ENCODE measurements around the gene IGFBP1. TPM values are rescaled to one million over a fixed set of nuclear protein-coding genes. Genes with fewer than 3 reads are reported as not detected.
A peak's percentile ranks its signal among the peaks of the same experiment; 100 is the strongest.

IGFBP1 gene
- total RNA-seq, 2 experiments from 2014 or later, result not detected

DNA sequence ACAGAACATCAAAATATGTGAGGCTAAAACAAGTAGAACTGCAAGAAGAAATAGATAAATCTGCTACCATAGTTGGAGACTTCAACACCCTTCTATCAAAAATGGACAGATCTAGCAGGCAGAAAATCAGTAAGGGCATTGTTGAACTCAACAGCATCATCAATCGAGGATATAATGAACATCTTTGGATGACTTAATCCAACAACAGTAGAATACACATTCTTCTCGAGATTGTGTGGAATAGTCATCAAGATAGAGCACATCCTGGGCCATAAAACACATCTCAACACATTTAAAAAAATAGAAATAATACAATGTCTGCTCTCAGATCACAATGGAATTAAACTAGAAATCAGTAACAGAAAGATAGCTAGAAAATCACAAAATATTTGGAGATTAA, 9.9 kb downstream of the IGFBP1 start:
- Mint-ChIP-seq H3K9me3 (no peaks in the 10 kb centered on the region), H3K4me1 (no peaks in the 10 kb centered on the region), H3K27ac (no peak overlapping the region), H3K27me3 (peaks cover 18% of the 10 kb centered on the region), H3K36me3 (ENCODE audit: low read depth) (no peaks in the 10 kb centered on the region), H3K4me3 (no peak overlapping the region)
- DNase-seq, result no peak
- POLR2A ChIA-PET, result no interaction called here
- CTCF ChIA-PET, result no interaction called here

DNA sequence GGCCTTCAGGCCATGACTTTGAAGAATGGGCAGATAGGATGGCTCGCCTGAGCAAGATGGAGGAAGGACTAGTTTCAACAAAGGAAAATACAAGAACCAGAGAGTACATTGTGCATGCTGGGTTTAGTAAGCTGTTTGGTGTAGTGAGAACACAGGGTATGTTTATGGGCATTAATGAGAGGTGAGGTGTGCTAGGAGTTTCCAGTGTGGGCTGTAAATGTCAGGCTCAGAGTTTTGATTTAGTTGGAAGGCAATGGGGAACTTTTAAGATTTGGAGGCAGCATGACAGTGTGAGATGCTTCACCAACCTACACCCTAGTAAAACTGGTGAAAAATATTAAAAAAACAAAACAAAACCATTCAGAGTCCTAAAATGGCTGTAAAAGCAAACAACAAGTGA, 13.3 kb downstream of the IGFBP1 start:
- H3K27ac Mint-ChIP-seq, result no peak overlapping the region
- POLR2A ChIA-PET, result no interaction called here
- H3K4me3 Mint-ChIP-seq, result no peak overlapping the region
- CTCF ChIA-PET, result interaction anchor here (1.1 to 1.8 kb wide), 2 partner anchors 9 to 16 kb away, joined by 4 read pairs; no protein-coding TSS in a partner anchor
- H3K9me3 Mint-ChIP-seq, result no peaks in the 10 kb centered on the region
- no peaks in the 10 kb centered on the region for H3K36me3 Mint-ChIP-seq (ENCODE audit: low read depth)
- no peak for DNase-seq
- peaks cover 16% of the 10 kb centered on the region for H3K27me3 Mint-ChIP-seq
- no peaks in the 10 kb centered on the region for H3K4me1 Mint-ChIP-seq

DNA sequence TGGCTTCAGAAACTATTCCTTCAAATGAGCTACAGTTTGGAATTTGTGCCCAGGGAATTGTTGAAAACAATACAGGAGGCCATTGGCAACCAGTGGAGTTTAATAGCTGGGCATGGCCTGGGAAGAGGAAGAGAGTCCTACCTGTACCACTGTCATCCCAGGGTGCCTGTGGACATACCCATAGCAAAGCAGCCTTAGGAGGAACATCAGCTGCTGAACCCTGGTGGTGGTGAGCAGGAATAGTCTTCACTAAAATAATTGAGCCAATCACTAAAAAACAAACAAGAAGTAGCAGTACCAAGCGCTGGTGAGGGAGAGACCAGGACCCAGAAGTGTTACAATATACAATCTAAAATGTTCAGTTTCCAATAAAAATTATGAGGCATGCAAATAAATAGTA, 14.5 kb downstream of the IGFBP1 start:
- ChIA-PET POLR2A (no interaction called here), CTCF (interaction anchor here (1.1 to 1.8 kb wide), 2 partner anchors 10 to 14 kb away, joined by 4 read pairs; no protein-coding TSS in a partner anchor)
- H3K4me3 Mint-ChIP-seq, result no peak overlapping the region

DNA sequence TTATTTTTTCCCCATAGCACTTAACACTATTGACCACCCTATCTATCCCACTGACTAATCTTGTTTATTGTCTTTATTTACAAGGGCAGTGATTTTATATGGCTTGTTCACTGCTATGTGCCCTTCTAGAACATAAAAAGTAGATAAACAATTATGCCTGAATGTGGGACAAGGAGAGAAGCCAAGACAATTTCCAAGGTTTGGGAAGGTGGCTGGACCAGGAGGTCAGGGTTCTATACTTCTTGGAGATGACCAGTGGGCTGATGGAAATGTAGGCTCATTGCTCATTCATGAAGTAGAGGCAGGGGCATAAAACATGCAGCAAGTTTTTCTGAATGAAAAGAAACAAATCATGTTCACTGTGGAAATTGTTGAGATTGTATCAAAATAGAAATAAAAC, 21.3 kb downstream of the IGFBP1 start:
- no peaks in the 10 kb centered on the region for H3K36me3 Mint-ChIP-seq (ENCODE audit: low read depth)

More for the DNA sequence above, 14.5 kb downstream of the IGFBP1 start:
- DNase-seq, result no peak
- H3K4me1 Mint-ChIP-seq, result no peaks in the 10 kb centered on the region
- H3K27me3 Mint-ChIP-seq, result peaks cover 17% of the 10 kb centered on the region
- H3K27ac Mint-ChIP-seq, result no peak overlapping the region
- no peaks in the 10 kb centered on the region for H3K36me3 Mint-ChIP-seq (ENCODE audit: low read depth)
- H3K9me3 Mint-ChIP-seq, result no peaks in the 10 kb centered on the region

DNA sequence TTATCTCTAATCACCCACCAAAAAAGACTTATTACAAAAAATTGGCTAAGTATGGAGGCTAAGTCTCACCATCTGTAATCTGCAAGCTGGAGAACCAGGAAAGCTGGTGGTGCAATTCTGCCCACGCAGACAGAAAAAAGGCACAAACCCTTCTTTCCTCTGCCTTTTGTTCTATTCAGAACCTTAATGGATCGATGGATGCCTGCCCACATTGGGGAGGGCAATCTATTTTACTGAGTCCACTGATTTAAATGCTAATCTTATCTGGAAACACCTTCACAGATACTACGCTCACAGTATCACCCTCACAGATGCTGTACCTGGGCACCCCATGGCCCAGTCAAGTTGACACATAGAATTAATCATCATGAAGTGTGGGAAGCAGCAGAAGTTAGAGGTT, 22.6 kb downstream of the IGFBP1 start:
- ChIA-PET CTCF (no interaction called here), POLR2A (no interaction called here)
- Mint-ChIP-seq H3K4me3 (no peak overlapping the region), H3K36me3 (ENCODE audit: low read depth) (peaks cover 3% of the 10 kb centered on the region), H3K27ac (no peak overlapping the region), H3K27me3 (peaks cover 6% of the 10 kb centered on the region), H3K9me3 (no peaks in the 10 kb centered on the region), H3K4me1 (peaks cover 9% of the 10 kb centered on the region)
- DNase-seq, result no peak

More for the DNA sequence above, 21.3 kb downstream of the IGFBP1 start:
- no peaks in the 10 kb centered on the region for H3K9me3 Mint-ChIP-seq
- no peak for DNase-seq
- POLR2A ChIA-PET, result no interaction called here
- no peak overlapping the region for H3K4me3 Mint-ChIP-seq
- H3K27ac Mint-ChIP-seq, result no peak overlapping the region
- H3K27me3 Mint-ChIP-seq, result peaks cover 6% of the 10 kb centered on the region
- peaks cover under 1% of the 10 kb centered on the region for H3K4me1 Mint-ChIP-seq
- CTCF ChIA-PET, result no interaction called here

DNA sequence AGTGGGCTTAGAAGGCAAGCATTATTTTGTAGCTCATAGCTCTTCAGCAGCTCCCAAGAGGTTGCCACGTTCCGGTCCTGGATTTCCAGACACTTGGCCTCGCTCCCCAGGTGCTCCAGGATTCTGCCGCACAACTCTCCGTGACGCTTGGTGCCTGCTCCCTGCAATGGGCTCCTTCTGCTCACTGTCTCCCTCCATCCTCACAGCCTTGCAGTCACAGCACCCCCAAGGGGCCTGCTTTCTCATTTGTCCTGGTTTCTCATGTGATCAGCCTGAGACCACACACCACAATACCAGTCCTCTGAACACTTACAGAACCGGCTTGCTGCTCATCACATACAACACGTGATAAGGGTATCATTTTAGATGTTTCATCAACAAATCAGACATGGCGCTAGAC, 23.0 kb downstream of the IGFBP1 start:
- H3K4me1 Mint-ChIP-seq, result peaks cover 13% of the 10 kb centered on the region
- ChIA-PET POLR2A (no interaction called here), CTCF (no interaction called here)
- no peak overlapping the region for H3K27ac Mint-ChIP-seq
- no peak overlapping the region for H3K4me3 Mint-ChIP-seq
- H3K36me3 Mint-ChIP-seq (ENCODE audit: low read depth), result peaks cover 4% of the 10 kb centered on the region
- peaks cover 6% of the 10 kb centered on the region for H3K27me3 Mint-ChIP-seq
- DNase-seq, result no peak
- no peaks in the 10 kb centered on the region for H3K9me3 Mint-ChIP-seq

DNA sequence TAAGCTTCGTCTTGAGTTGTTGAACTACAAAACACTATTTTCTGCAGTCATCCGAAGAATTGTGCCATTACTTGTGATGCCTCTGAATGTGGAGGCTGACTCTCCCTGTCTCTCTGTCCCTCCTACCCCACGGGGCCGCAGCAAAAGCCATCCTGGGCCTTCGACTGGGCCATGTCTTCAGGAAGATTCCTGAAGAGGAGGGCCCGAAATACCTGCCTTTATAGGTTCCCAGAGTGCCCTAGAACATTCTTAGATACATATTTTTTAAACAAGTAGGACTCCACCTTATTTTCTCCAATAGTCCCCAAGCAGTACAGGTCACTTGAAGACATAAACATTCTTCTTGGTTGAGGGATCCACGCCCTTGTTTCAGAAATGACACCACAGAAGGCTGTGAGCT, 24.7 kb downstream of the IGFBP1 start:
- H3K9me3 Mint-ChIP-seq, result no peaks in the 10 kb centered on the region
- H3K27ac Mint-ChIP-seq, result no peak overlapping the region
- POLR2A ChIA-PET, result no interaction called here
- CTCF ChIA-PET, result no interaction called here
- H3K36me3 Mint-ChIP-seq (ENCODE audit: low read depth), result peaks cover 4% of the 10 kb centered on the region
- peaks cover 20% of the 10 kb centered on the region for H3K4me1 Mint-ChIP-seq
- H3K4me3 Mint-ChIP-seq, result no peak overlapping the region
- H3K27me3 Mint-ChIP-seq, result peaks cover 4% of the 10 kb centered on the region
- DNase-seq, result no peak

DNA sequence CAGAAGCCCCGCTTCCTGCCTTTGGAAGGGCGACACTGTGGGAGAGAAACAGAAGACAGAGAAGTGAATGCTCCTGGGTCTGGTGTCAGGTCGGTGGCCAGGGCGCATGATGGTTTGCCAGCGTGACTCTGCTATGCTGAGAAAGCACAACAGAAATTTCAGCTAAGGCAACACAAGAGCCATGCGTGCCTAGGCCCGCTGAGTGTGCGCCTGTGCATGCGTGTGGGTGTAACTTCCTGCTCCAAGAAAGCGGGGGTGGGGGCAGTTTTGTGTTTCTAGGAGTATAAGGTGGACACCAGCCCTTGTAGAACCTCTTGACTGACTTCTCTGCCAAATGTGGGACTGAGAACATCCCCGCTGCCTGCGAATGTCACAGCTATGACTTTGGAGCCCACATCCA, 26.6 kb downstream of the IGFBP1 start:
- CTCF ChIA-PET, result no interaction called here
- Mint-ChIP-seq H3K27ac (no peak overlapping the region), H3K9me3 (no peaks in the 10 kb centered on the region), H3K4me3 (no peak overlapping the region), H3K36me3 (ENCODE audit: low read depth) (peaks cover 4% of the 10 kb centered on the region), H3K27me3 (peaks cover 18% of the 10 kb centered on the region), H3K4me1 (peaks cover 34% of the 10 kb centered on the region)
- POLR2A ChIA-PET, result no interaction called here
- no peak for DNase-seq

DNA sequence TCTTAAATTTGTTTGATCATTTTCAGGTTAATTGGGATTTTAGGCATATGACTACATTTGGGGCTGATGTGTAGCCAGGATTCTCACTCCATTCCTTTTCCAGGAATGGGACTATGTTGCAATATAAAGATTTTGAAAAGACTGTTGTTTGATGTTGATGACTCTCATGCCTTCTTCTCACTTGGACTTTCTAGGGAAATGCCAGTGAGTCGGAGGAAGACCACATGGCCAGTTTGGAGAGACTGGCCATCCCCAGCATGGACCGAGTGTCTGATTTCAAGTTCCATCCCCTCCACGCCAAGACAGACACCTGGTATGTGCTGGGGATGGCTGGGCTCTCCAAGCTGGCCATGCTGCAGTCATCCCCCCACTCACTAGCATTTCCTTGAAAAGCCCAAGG, 27.3 kb downstream of the IGFBP1 start:
- ChIA-PET CTCF (no interaction called here), POLR2A (no interaction called here)
- peak overlapping the region; percentile 37 for H3K27ac Mint-ChIP-seq
- peaks cover 24% of the 10 kb centered on the region for H3K27me3 Mint-ChIP-seq
- peaks cover 4% of the 10 kb centered on the region for H3K36me3 Mint-ChIP-seq (ENCODE audit: low read depth)
- no peak for DNase-seq
- no peaks in the 10 kb centered on the region for H3K9me3 Mint-ChIP-seq
- H3K4me1 Mint-ChIP-seq, result peaks cover 40% of the 10 kb centered on the region
- H3K4me3 Mint-ChIP-seq, result no peak overlapping the region

DNA sequence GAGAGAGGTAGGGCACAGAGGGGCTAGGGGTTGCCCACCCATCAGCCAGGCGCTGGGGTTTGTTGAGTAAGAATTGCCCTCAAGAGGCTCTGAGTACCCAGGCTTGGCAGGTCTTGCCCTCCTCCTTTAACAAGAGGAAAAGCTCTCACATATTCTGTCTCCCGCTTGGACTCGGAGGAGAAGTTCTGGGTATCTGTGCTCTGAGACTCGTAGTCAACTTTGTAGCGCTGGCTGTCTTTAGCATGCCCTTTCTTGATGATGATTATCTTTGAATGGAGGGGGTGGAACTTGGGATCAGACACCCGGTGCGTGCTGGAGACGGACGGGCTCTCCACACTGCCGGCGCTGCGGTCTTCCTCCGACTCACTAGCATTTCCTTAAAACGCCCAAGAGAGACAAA, 28.8 kb downstream of the IGFBP1 start:
- Mint-ChIP-seq H3K36me3 (ENCODE audit: low read depth) (peaks cover 4% of the 10 kb centered on the region), H3K27me3 (peaks cover 31% of the 10 kb centered on the region), H3K4me1 (peaks cover 47% of the 10 kb centered on the region), H3K4me3 (no peak overlapping the region), H3K27ac (no peak overlapping the region), H3K9me3 (no peaks in the 10 kb centered on the region)
- DNase-seq, result no peak
- POLR2A ChIA-PET, result no interaction called here
- CTCF ChIA-PET, result interaction anchor here (1.1 to 1.5 kb wide), 7 partner anchors 9 to 439 kb away, joined by 3 to 5 read pairs (median 4); no protein-coding TSS in a partner anchor

DNA sequence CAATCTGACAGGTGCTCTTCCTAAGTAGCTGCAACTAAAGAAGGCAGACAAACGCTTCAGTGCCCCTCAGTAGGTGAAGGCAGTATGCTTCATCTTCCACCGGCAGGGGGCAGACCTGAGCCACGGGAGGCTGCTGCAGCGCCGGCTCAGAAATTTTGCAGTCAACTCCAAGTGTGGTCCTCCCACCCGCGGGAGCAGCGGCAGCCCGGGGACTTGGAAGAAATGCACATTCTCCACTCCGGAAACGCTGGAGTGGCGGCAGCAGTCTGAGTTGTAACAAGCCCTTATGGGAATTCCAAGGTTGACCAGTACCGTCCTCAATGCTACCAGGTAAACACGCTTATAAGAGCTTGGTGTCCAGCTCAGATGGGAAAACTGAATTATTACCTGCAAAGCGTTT, 29.4 kb downstream of the IGFBP1 start:
- Mint-ChIP-seq H3K9me3 (no peaks in the 10 kb centered on the region), H3K36me3 (ENCODE audit: low read depth) (peaks cover 4% of the 10 kb centered on the region), H3K4me1 (peaks cover 53% of the 10 kb centered on the region), H3K4me3 (no peak overlapping the region), H3K27me3 (peaks cover 36% of the 10 kb centered on the region), H3K27ac (no peak overlapping the region)
- DNase-seq, result peak; percentile 80
- CTCF ChIA-PET, result interaction anchor here (0.6 to 1.5 kb wide), 11 partner anchors 9 to 490 kb away, joined by 3 to 5 read pairs (median 4); no protein-coding TSS in a partner anchor
- POLR2A ChIA-PET, result no interaction called here

DNA sequence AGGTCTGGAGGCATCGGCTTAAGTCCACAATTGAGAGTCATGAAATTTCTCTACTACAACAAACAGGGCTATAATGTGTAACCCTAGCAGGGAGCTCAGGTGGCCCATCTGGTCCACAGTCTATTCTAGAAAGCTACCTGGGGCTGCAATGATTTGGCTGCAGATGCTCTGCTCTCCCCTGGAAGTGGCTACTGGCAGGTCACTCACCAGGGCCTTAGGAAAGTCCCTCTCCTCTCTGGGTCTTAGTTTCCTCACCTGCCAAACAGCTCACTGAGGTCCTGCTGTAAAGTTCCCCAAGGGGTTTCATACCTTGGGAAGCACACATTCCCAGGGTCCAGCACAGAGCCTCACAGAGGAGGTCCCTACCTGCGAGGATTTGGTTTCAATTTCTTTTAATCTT, 30.3 kb downstream of the IGFBP1 start:
- peaks cover 4% of the 10 kb centered on the region for H3K36me3 Mint-ChIP-seq (ENCODE audit: low read depth)
- no peaks in the 10 kb centered on the region for H3K9me3 Mint-ChIP-seq
- CTCF ChIA-PET, result interaction anchor here (1.1 to 1.5 kb wide), 4 partner anchors 10 to 162 kb away, joined by 3 to 4 read pairs (median 3); no protein-coding TSS in a partner anchor
- no peak overlapping the region for H3K27ac Mint-ChIP-seq
- peak overlapping the region; percentile 22 for H3K4me3 Mint-ChIP-seq
- peaks cover 60% of the 10 kb centered on the region for H3K4me1 Mint-ChIP-seq
- H3K27me3 Mint-ChIP-seq, result peaks cover 42% of the 10 kb centered on the region
- DNase-seq, result no peak
- POLR2A ChIA-PET, result no interaction called here

DNA sequence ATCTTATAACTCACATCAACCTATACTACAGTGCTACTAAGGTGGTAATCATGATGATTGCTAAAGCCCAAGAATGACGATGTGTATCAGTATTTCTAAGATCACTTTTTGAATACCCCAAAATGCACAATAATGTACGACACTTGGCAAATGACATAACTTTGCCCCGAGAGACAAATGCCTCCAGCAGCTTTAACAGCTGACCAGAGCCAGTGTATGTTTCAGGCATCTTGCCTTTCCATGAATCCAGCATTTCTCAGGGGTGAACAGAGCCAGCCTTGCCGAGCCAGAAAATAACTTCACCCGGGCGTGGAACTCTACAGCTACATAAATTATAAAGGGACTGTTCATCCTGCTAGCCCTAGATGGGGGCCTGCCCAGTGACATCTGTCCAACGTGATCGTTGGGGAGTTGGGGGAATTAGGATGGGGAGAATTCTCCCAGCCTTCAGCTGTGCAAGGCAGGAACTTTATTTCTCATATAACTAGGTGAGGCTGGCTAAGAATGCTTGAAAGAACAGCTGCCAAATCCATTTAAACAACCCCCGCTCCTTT, 31.0 kb downstream of the IGFBP1 start:
- H3K27ac Mint-ChIP-seq, result no peak overlapping the region
- peaks cover 42% of the 10 kb centered on the region for H3K27me3 Mint-ChIP-seq
- peaks cover 4% of the 10 kb centered on the region for H3K36me3 Mint-ChIP-seq (ENCODE audit: low read depth)
- no peaks in the 10 kb centered on the region for H3K9me3 Mint-ChIP-seq
- peaks cover 64% of the 10 kb centered on the region for H3K4me1 Mint-ChIP-seq
- no peak for DNase-seq
- H3K4me3 Mint-ChIP-seq, result peak overlapping the region; percentile 72
- CTCF ChIA-PET, result interaction anchor here (1.3 to 1.4 kb wide), 2 partner anchors 12 to 24 kb away, joined by 3 read pairs; no protein-coding TSS in a partner anchor
- POLR2A ChIA-PET, result no interaction called here

DNA sequence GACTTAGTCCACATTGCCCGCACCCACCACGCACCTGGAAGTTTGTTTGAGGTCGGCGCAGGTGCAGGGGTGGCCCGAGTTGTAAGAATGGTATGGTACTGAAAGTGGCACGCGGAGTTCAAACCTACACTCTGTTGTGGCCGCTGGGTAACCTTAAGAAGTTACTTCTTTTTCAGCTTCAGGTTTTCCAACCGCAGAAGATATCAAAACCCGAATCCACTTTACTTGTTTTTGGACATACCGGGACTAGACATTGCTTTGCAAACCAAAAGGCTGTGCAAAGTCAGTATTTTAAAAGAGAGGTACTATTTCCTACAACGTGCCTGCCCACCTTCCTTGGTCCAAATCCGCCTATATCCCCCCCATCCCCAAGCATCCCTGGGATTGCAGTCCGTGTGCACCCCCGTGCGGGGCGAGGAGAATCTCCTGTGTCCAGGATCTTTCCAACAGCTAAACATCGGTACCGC, 31.7 kb downstream of the IGFBP1 start:
- Mint-ChIP-seq H3K27ac (no peak overlapping the region), H3K9me3 (no peaks in the 10 kb centered on the region), H3K4me3 (peak overlapping the region; percentile 72), H3K27me3 (peaks cover 46% of the 10 kb centered on the region), H3K4me1 (peaks cover 59% of the 10 kb centered on the region), H3K36me3 (ENCODE audit: low read depth) (peaks cover 4% of the 10 kb centered on the region)
- ChIA-PET POLR2A (no interaction called here), CTCF (interaction anchor here (1.4 kb wide), 1 partner anchor 24 kb away, joined by 3 read pairs; no protein-coding TSS in a partner anchor)
- DNase-seq, result no peak
